HepG2 (cell line): ENCODE results near the gene SLC16A3. TPM values are rescaled to one million over a fixed set of nuclear protein-coding genes. Genes with fewer than 3 reads are reported as not detected.

Experiments
- CBX2 ChIP-seq, 2 experiments: fragments of 200-600 bp in 1 of 2; sonication (generic); formaldehyde crosslinking in 1 of 2; IDR thresholded peaks; 2 replicates each; pipeline versions ENCODE4 v1.7.0 to v1.8.1; 2018 to 2022; ENCODE audit warnings: low read depth in 2 of 2, low read length in 1 of 2, mild to moderate bottlenecking in 1 of 2, missing genetic modification reagents in 1 of 2
- DNMT1 ChIP-seq: sonication (generic); formaldehyde crosslinking; IDR thresholded peaks from 2 replicates; pipeline ENCODE4 v1.5.1; 2020; ENCODE audit warnings: mild to moderate bottlenecking, missing genetic modification reagents
- GZF1 ChIP-seq: sonication (generic); formaldehyde crosslinking; IDR thresholded peaks from 2 replicates; pipeline ENCODE4 v1.5.1; 2020; ENCODE audit warnings: mild to moderate bottlenecking, missing genetic modification reagents
- HMG20B ChIP-seq: conservative IDR thresholded peaks from 2 replicates; pipeline ENCODE4 v1.6.1; 2016; ENCODE audit warnings: missing genetic modification reagents, missing compliant biosample characterization
- IKZF5 ChIP-seq: IDR thresholded peaks from 2 replicates; pipeline ENCODE4 v1.6.1; 2018; ENCODE audit warnings: missing genetic modification reagents, mild to moderate bottlenecking, missing compliant biosample characterization
- KAT2B ChIP-seq: fragments of 150-350 bp; IDR thresholded peaks from 2 replicates; pipeline ENCODE4 v1.6.1; 2014; ENCODE audit warnings: low read depth, low read length, borderline replicate concordance
- KLF13 ChIP-seq: sonication (generic); formaldehyde crosslinking; IDR thresholded peaks from 2 replicates; pipeline ENCODE4 v1.4.0; 2020; ENCODE audit warnings: mild to moderate bottlenecking, missing genetic modification reagents
- MBNL3 ChIP-seq: fragments of 250-450 bp; sonication (Bioruptor Pico); conservative IDR thresholded peaks from 2 replicates; pipeline ENCODE4 v1.8.0; 2022; ENCODE audit warnings: mild to moderate bottlenecking, inconsistent platforms
- MIER2 ChIP-seq: IDR thresholded peaks from 2 replicates; pipeline ENCODE4 v1.6.1; 2016; ENCODE audit warnings: missing biosample characterization, missing genetic modification reagents
- MTA1 ChIP-seq: sonication (generic); formaldehyde crosslinking; IDR thresholded peaks from 2 replicates; pipeline ENCODE4 v1.4.0; 2020; ENCODE audit warnings: missing genetic modification reagents, mild to moderate bottlenecking, borderline replicate concordance
- MTERF4 ChIP-seq: sonication (generic); formaldehyde crosslinking; IDR thresholded peaks from 2 replicates; pipeline ENCODE4 v1.8.0; 2023; ENCODE audit warnings: mild to moderate bottlenecking, missing genetic modification reagents
- MZF1 ChIP-seq: sonication (generic); formaldehyde crosslinking; IDR thresholded peaks from 2 replicates; pipeline ENCODE4 v1.8.1; 2023; ENCODE audit warnings: mild to moderate bottlenecking, missing genetic modification reagents, borderline replicate concordance
- PAXIP1 ChIP-seq: sonication (generic); formaldehyde crosslinking; conservative IDR thresholded peaks from 2 replicates; pipeline ENCODE4 v1.4.0; 2020; ENCODE audit warnings: mild to moderate bottlenecking, missing genetic modification reagents, moderate library complexity
- RXRB ChIP-seq: IDR thresholded peaks from 2 replicates; pipeline ENCODE4 v1.6.1; 2016; ENCODE audit warnings: borderline replicate concordance, missing genetic modification reagents, missing compliant biosample characterization
- SNAI1 ChIP-seq: sonication (generic); formaldehyde crosslinking; IDR thresholded peaks from 2 replicates; pipeline ENCODE4 v1.5.0; 2020; ENCODE audit warnings: mild to moderate bottlenecking, missing genetic modification reagents, borderline replicate concordance
- SP1 ChIP-seq, 2 experiments: fragments of 450-650 bp in 1 of 2; sonication (generic) in 1 of 2; formaldehyde crosslinking in 1 of 2; IDR thresholded peaks; 2 replicates each; pipeline versions ENCODE4 v1.4.0 to v1.6.1; 2016 to 2020; ENCODE audit warnings: missing genetic modification reagents in 1 of 2
- TRIM24 ChIP-seq: sonication (generic); formaldehyde crosslinking; IDR thresholded peaks from 2 replicates; pipeline ENCODE4 v1.8.0; 2022; ENCODE audit warnings: mild to moderate bottlenecking, missing genetic modification reagents
- ZNF256 ChIP-seq: sonication (generic); formaldehyde crosslinking; conservative IDR thresholded peaks from 2 replicates; pipeline ENCODE4 v1.4.0; 2020; ENCODE audit warnings: missing genetic modification reagents
- ZNF576 ChIP-seq: sonication (generic); formaldehyde crosslinking; IDR thresholded peaks from 2 replicates; pipeline ENCODE4 v1.4.0; 2020; ENCODE audit warnings: mild to moderate bottlenecking, missing genetic modification reagents
- ZNF749 ChIP-seq: sonication (generic); formaldehyde crosslinking; IDR thresholded peaks from 2 replicates; pipeline ENCODE4 v1.8.0; 2022; ENCODE audit warnings: mild to moderate bottlenecking, missing genetic modification reagents, moderate library complexity, borderline replicate concordance
- ZNF782 ChIP-seq: sonication (generic); formaldehyde crosslinking; IDR thresholded peaks from 2 replicates; pipeline ENCODE4 v1.4.0; 2020; ENCODE audit warnings: missing genetic modification reagents, mild to moderate bottlenecking, borderline replicate concordance
- polyA plus RNA-seq, 8 experiments: library from polyadenylated mRNA; depleted of rRNA in 3 of 8; stranded (reverse) in 7 of 8; unstranded in 1 of 8; fragments of >200 nt; fragmentation: Illumina TruSeq in 4 of 8; extraction: Trizol in 4 of 8; gene quantifications; 2 replicates each; pipeline versions ENCODE4 v1.2.1 to v1.2.3, GENCODE V29; 2011 to 2016; ENCODE audit warnings: low read depth in 4 of 8, missing spikeins in 1 of 8, mixed read lengths in 1 of 8; ENCODE audit not compliant: insufficient read depth in 1 of 8
- total RNA-seq, 5 experiments: library from RNA; depleted of rRNA; stranded (reverse); fragments of >200 nt; fragmentation: Illumina TruSeq; extraction: Trizol; gene quantifications; 2 replicates each; pipeline ENCODE4 v1.2.3, GENCODE V29; 2016; ENCODE audit warnings: low read depth in 1 of 5

SLC16A3 gene
- total and polyA plus RNA-seq, 2 of the 13 experiments (the other 11 are each of a cell fraction or from before 2014, with no cell fraction given): 242 to 349 TPM

GRCh38 chr17:82217530-82218204 is 11.2 kb upstream of the SLC16A3 start (continued):
- TF ChIP-seq SP1 (IDR thresholded peaks at IDR 0.05) (no peak), SP1 (CRISPR knock-in tag; IDR thresholded peaks at IDR 0.05) (peak; percentile 68; the same call in 1 of the 2 replicates), KLF13 (no peak), PAXIP1 (CRISPR knock-in tag) (peak; percentile 78), IKZF5 (peak; percentile 45), RXRB (peak; percentile 76), MBNL3 (CRISPR knock-in tag) (no peak), GZF1 (no peak; the same call in 1 of the 2 replicates), DNMT1 (0 out of 2 replicates have a peak, but pooled peaks have one; percentile 68), ZNF256 (peak; percentile 67; the same call in 1 of the 2 replicates), MTERF4 (CRISPR knock-in tag) (no peak; the same call in 1 of the 2 replicates), ZNF576 (CRISPR knock-in tag) (no peak), SNAI1 (CRISPR knock-in tag) (0 out of 2 replicates have a peak, but pooled peaks have one; percentile 62), MIER2 (0 out of 2 replicates have a peak, but pooled peaks have one; percentile 21), HMG20B (no peak), KAT2B (no peak), MZF1 (CRISPR knock-in tag) (peak; percentile 93), TRIM24 (CRISPR knock-in tag) (no peak), MTA1 (CRISPR knock-in tag) (no peak), CBX2 (IDR thresholded peaks at IDR 0.05; ENCODE audit: low read depth, low read length) (no peak), CBX2 (CRISPR knock-in tag; IDR thresholded peaks at IDR 0.05; ENCODE audit: low read depth) (peak; percentile 71; the same call in 1 of the 2 replicates), ZNF782 (CRISPR knock-in tag) (no peak; the same call in 1 of the 2 replicates), ZNF749 (CRISPR knock-in tag) (peak; percentile 75; the same call in 1 of the 2 replicates)
